C4-2B (cell line): Measurements from ENCODE around the gene RASAL2.

Experiments used
- ZFX ChIP-seq: fragments of 450-650 bp; IDR thresholded peaks from 2 replicates; pipeline ENCODE4 v1.6.1; 2017
- TF ChIP-seq, protein P1 (sequence below): fragments of 450-650 bp; conservative IDR thresholded peaks from 2 replicates; pipeline ENCODE4 v1.5.1; 2017; ENCODE audit warnings: mild to moderate bottlenecking

DNA sequence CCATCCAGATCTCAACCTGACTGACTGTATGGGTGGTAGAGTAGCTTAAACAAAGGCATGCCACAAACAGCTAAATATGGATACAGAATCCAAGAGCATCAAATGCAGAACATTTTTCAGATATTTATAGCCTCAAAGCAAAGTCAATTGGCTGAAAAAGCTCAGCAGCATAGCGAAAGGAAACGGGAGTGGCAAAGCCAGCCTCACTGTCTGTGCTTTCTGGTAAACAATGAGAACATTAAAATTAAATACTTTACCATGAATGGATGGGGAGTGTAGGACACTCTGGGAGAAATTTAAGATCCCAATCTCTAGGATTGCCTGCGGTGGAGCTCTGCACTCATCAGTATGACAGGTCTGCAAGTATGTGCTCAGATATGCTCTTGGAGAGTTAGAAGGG lies 4.4 kb downstream of the RASAL2 start:
- TF ChIP-seq, protein P1, sequence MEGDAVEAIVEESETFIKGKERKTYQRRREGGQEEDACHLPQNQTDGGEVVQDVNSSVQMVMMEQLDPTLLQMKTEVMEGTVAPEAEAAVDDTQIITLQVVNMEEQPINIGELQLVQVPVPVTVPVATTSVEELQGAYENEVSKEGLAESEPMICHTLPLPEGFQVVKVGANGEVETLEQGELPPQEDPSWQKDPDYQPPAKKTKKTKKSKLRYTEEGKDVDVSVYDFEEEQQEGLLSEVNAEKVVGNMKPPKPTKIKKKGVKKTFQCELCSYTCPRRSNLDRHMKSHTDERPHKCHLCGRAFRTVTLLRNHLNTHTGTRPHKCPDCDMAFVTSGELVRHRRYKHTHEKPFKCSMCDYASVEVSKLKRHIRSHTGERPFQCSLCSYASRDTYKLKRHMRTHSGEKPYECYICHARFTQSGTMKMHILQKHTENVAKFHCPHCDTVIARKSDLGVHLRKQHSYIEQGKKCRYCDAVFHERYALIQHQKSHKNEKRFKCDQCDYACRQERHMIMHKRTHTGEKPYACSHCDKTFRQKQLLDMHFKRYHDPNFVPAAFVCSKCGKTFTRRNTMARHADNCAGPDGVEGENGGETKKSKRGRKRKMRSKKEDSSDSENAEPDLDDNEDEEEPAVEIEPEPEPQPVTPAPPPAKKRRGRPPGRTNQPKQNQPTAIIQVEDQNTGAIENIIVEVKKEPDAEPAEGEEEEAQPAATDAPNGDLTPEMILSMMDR = no peak
- no peak for TF ChIP-seq ZFX
